Coronary artery (tissue), 2 donors: ENCODE measurements around the gene BCL6B.

Source experiments
- DNase-seq: peaks from one replicate; pipeline ENCODE4 v3.0.0-alpha.2; 2017; ENCODE audit warnings: low spot score
- H3K27ac ChIP-seq, 2 donors: fragments of 200-600 bp; sonication (generic); one replicate each; pipeline ENCODE4 v1.5.1; 2016 to 2019
- H3K4me3 ChIP-seq: fragments of 200-600 bp; sonication (generic); 2 replicates; pipeline ENCODE4 v1.5.1; 2016; ENCODE audit warnings: mild to moderate bottlenecking, moderate library complexity
- CTCF ChIP-seq: fragments of 200-600 bp; sonication (generic); IDR thresholded peaks from one replicate; pipeline ENCODE4 v1.5.1; 2019; ENCODE audit warnings: antibody characterized with exemption

The BCL6B gene

GRCh38 chr17:7017827-7018200 is 5.0 kb upstream of the BCL6B start:
- no peak for DNase-seq
- peak overlapping the region; percentile 84 for H3K4me3 ChIP-seq
- H3K27ac ChIP-seq, result peak overlapping the region; percentile 95 to 96
- no peak for TF ChIP-seq CTCF

- DNase-seq, result peak; percentile 89
- H3K27ac ChIP-seq, result peak overlapping the region; percentile 95 to 96
- peak overlapping the region; percentile 84 for H3K4me3 ChIP-seq
- no peak for TF ChIP-seq CTCF
Measured at GRCh38 chr17:7018331-7018964, 4.4 kb upstream of the BCL6B start.

- no peak for TF ChIP-seq CTCF
- H3K27ac ChIP-seq, result peak overlapping the region; percentile 95 to 96
- DNase-seq, result no peak
- peak overlapping the region; percentile 84 for H3K4me3 ChIP-seq
Measured at GRCh38 chr17:7019367-7019766, 3.5 kb upstream of the BCL6B start.

GRCh38 chr17:7019839-7020519 is 2.9 kb upstream of the BCL6B start:
- peak; percentile 87 for DNase-seq
- Histone ChIP-seq H3K4me3 (peak overlapping the region; percentile 84), H3K27ac (peak overlapping the region; percentile 95 to 96)
- TF ChIP-seq CTCF, result no peak

- no peak for DNase-seq
- peak overlapping the region; percentile 51 for H3K4me3 ChIP-seq
- no peak for TF ChIP-seq CTCF
- H3K27ac ChIP-seq, result peak overlapping the region in 1 of 2 donors; percentile 85
Measured at GRCh38 chr17:7020894-7021664, 1.8 kb upstream of the BCL6B start.

- peak; percentile 97 for TF ChIP-seq CTCF
- peak overlapping the region; percentile 8 to 85 for H3K27ac ChIP-seq
- DNase-seq, result peak; percentile 77
- peak overlapping the region; percentile 51 for H3K4me3 ChIP-seq
Measured at GRCh38 chr17:7021993-7022778, 664 bp upstream of the BCL6B start.
